ENCODE results near the gene SLC35A3. TPM values are rescaled to one million over a fixed set of nuclear protein-coding genes. Genes with fewer than 3 reads are reported as not detected.

SLC35A3 gene
- total and polyA plus RNA-seq, 2 donors (not counting 1 experiment from before 2014, with no cell fraction given): 13.2 to 20.8 TPM

DNA sequence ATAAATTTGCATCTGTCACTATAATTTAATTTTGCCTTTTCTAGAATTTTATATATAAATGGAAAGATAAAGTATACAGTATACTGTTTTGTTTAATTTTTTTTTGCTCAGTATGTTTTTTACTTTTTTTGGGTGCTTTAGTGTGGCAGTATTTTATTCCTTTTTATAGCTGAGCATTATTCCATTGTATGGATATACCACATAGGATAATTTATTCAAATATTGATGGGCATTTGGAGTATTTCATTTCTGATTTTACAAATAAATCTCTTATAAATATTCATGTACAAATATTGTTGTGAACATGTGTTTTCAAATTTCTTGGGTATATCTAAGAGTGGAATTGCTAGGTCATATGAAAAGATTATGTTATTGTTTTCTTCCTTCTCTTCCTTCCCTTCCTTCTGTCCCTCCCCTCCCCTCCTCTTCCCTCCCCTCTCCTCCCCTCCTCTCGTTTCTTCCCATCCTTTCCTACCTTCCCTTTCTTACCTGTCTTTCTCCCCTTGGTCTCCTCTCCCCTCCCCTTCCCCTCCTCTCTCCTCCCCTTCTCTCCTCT, 18.5 kb downstream of the SLC35A3 start:
- Histone ChIP-seq H4K20me1 (ENCODE audit: control insufficient read depth, extremely low read depth, insufficient read depth, low read length) (no peaks in the 10 kb centered on the region), H3K79me2 (ENCODE audit: control insufficient read depth, insufficient read depth, low read length) (peaks cover 7% of the 10 kb centered on the region), H3K27ac (ENCODE audit: insufficient read depth, low read length) (no peak overlapping the region), H3K9me3 (ENCODE audit: control insufficient read depth, insufficient read depth, low read depth, low read length) (no peaks in the 10 kb centered on the region), H3K27me3 (ENCODE audit: control insufficient read depth, insufficient read depth, low read length) (no peaks in the 10 kb centered on the region), H3K4me3 (replicated peaks in 1 of 4; ENCODE audit: control extremely low read depth in 1 of 4, insufficient read depth in 1 of 4, low read depth in 3 of 4, low read length in 4 of 4) (no peak overlapping the region), H3K4me1 (ENCODE audit: control insufficient read depth, extremely low read depth, insufficient read depth, low read length) (no peaks in the 10 kb centered on the region), H3K9ac (ENCODE audit: insufficient read depth, low read length) (no peak overlapping the region), H3K4me2 (ENCODE audit: extremely low read depth, insufficient read depth, low read length) (no peak overlapping the region), H2AFZ (ENCODE audit: low read length) (no peak overlapping the region), H3K36me3 (ENCODE audit: control insufficient read depth, insufficient read depth, low read length) (no peaks in the 10 kb centered on the region)
- DNase-seq (ENCODE audit: low read depth in 2 of 2): no peak
- TF ChIP-seq EZH2 (IDR thresholded peaks at IDR 0.05; ENCODE audit: low read length, missing control alignments) (no peak), CTCF (conservative IDR thresholded peaks at IDR 0.05 in 1 of 2, IDR thresholded peaks at IDR 0.05 in 1 of 2; ENCODE audit: low read depth in 1 of 2, low read length in 2 of 2) (no peak)

- no peak for TF ChIP-seq EZH2 (IDR thresholded peaks at IDR 0.05; ENCODE audit: low read length, missing control alignments)
- no peak for TF ChIP-seq CTCF (conservative IDR thresholded peaks at IDR 0.05 in 1 of 2, IDR thresholded peaks at IDR 0.05 in 1 of 2; ENCODE audit: low read depth in 1 of 2, low read length in 2 of 2)
- H3K27ac ChIP-seq (ENCODE audit: insufficient read depth, low read length): no peak overlapping the region
- no peaks in the 10 kb centered on the region for H3K9me3 ChIP-seq (ENCODE audit: control insufficient read depth, insufficient read depth, low read depth, low read length)
- H3K27me3 ChIP-seq (ENCODE audit: control insufficient read depth, insufficient read depth, low read length): no peaks in the 10 kb centered on the region
- no peaks in the 10 kb centered on the region for H3K36me3 ChIP-seq (ENCODE audit: control insufficient read depth, insufficient read depth, low read length)
- no peak overlapping the region for H3K9ac ChIP-seq (ENCODE audit: insufficient read depth, low read length)
- H2AFZ ChIP-seq (ENCODE audit: low read length): no peak overlapping the region
- no peaks in the 10 kb centered on the region for H4K20me1 ChIP-seq (ENCODE audit: control insufficient read depth, extremely low read depth, insufficient read depth, low read length)
- peaks cover 5% of the 10 kb centered on the region for H3K79me2 ChIP-seq (ENCODE audit: control insufficient read depth, insufficient read depth, low read length)
- no peak overlapping the region for H3K4me3 ChIP-seq (replicated peaks in 1 of 4; ENCODE audit: control extremely low read depth in 1 of 4, insufficient read depth in 1 of 4, low read depth in 3 of 4, low read length in 4 of 4)
- no peak overlapping the region for H3K4me2 ChIP-seq (ENCODE audit: extremely low read depth, insufficient read depth, low read length)
- DNase-seq (ENCODE audit: low read depth in 2 of 2): no peak
- H3K4me1 ChIP-seq (ENCODE audit: control insufficient read depth, extremely low read depth, insufficient read depth, low read length): no peaks in the 10 kb centered on the region
Observed at GRCh38 chr1:99992044-99992722, 22.4 kb downstream of the SLC35A3 start.

GRCh38 chr1:99992760-99993467, 23.1 kb downstream of the SLC35A3 start:
- no peak overlapping the region for H3K4me2 ChIP-seq (ENCODE audit: extremely low read depth, insufficient read depth, low read length)
- TF ChIP-seq CTCF (conservative IDR thresholded peaks at IDR 0.05 in 1 of 2, IDR thresholded peaks at IDR 0.05 in 1 of 2; ENCODE audit: low read depth in 1 of 2, low read length in 2 of 2): no peak
- no peak for TF ChIP-seq EZH2 (IDR thresholded peaks at IDR 0.05; ENCODE audit: low read length, missing control alignments)
- H2AFZ ChIP-seq (ENCODE audit: low read length): no peak overlapping the region
- DNase-seq (ENCODE audit: low read depth in 2 of 2): peak in 1 of 2 donors; percentile 2
- peaks cover 5% of the 10 kb centered on the region for H3K79me2 ChIP-seq (ENCODE audit: control insufficient read depth, insufficient read depth, low read length)
- no peaks in the 10 kb centered on the region for H3K36me3 ChIP-seq (ENCODE audit: control insufficient read depth, insufficient read depth, low read length)
- no peak overlapping the region for H3K9ac ChIP-seq (ENCODE audit: insufficient read depth, low read length)
- H4K20me1 ChIP-seq (ENCODE audit: control insufficient read depth, extremely low read depth, insufficient read depth, low read length): no peaks in the 10 kb centered on the region
- H3K27ac ChIP-seq (ENCODE audit: insufficient read depth, low read length): no peak overlapping the region
- no peaks in the 10 kb centered on the region for H3K9me3 ChIP-seq (ENCODE audit: control insufficient read depth, insufficient read depth, low read depth, low read length)
- no peaks in the 10 kb centered on the region for H3K27me3 ChIP-seq (ENCODE audit: control insufficient read depth, insufficient read depth, low read length)
- no peaks in the 10 kb centered on the region for H3K4me1 ChIP-seq (ENCODE audit: control insufficient read depth, extremely low read depth, insufficient read depth, low read length)
- no peak overlapping the region for H3K4me3 ChIP-seq (replicated peaks in 1 of 4; ENCODE audit: control extremely low read depth in 1 of 4, insufficient read depth in 1 of 4, low read depth in 3 of 4, low read length in 4 of 4)
